Measurements from ENCODE around the gene DIAPH2. TPM values are rescaled to one million over a fixed set of nuclear protein-coding genes. Genes with fewer than 3 reads are reported as not detected.

Gene DIAPH2
- total RNA-seq, 4 donors from 2014 or later, result 10.3 to 36.6 (median 17.9) TPM

- DNase-seq, result no peak
Observed at GRCh38 chrX:96692890-96693289, 8.2 kb downstream of the DIAPH2 start.

DNA sequence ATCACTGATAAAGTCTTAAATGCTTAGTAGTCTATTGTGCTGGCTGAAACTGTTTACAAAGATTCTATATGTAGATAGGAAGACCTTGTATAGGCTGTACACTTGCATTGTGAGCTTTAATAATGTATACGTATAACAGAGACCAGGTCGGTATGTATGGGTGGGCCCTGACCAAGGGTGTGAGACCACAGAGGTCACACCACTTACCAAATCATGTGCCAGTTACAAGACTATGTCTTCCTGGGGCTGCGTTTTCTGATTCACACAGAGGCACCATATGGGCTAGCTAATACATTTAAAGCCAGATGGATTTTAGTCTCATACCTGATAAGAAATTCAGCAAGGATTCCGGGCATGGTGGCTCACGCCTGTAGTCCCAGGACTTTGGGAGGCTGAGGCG lies 8.8 kb downstream of the DIAPH2 start:
- H3K27ac ChIP-seq, result peak overlapping the region in 1 of 4 donors; percentile 52
- H3K4me3 ChIP-seq, result no peak overlapping the region
- WGBS, 2 donors, result 83 to 97% methylated on average over 4 to 6 of the region's 6 CpGs
- intact Hi-C loops (cut with DNase I), result no loop called here
- peaks cover 0 to 51% (median 10%) of the 10 kb centered on the region in 3 donors for H3K4me1 ChIP-seq
- H3K9me3 ChIP-seq, result no peaks in the 10 kb centered on the region
- DNase-seq, result no peak
- H3K36me3 ChIP-seq, result no peaks in the 10 kb centered on the region
- no peaks in the 10 kb centered on the region for H3K27me3 ChIP-seq
- TF ChIP-seq, protein P1, sequence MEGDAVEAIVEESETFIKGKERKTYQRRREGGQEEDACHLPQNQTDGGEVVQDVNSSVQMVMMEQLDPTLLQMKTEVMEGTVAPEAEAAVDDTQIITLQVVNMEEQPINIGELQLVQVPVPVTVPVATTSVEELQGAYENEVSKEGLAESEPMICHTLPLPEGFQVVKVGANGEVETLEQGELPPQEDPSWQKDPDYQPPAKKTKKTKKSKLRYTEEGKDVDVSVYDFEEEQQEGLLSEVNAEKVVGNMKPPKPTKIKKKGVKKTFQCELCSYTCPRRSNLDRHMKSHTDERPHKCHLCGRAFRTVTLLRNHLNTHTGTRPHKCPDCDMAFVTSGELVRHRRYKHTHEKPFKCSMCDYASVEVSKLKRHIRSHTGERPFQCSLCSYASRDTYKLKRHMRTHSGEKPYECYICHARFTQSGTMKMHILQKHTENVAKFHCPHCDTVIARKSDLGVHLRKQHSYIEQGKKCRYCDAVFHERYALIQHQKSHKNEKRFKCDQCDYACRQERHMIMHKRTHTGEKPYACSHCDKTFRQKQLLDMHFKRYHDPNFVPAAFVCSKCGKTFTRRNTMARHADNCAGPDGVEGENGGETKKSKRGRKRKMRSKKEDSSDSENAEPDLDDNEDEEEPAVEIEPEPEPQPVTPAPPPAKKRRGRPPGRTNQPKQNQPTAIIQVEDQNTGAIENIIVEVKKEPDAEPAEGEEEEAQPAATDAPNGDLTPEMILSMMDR (IDR thresholded peaks at IDR 0.05), result no peak

More at GRCh38 chrX:96692890-96693289, 8.2 kb downstream of the DIAPH2 start:
- Histone ChIP-seq H3K36me3 (no peaks in the 10 kb centered on the region), H3K27me3 (no peaks in the 10 kb centered on the region), H3K4me1 (peaks cover 0 to 53% (median 10%) of the 10 kb centered on the region in 3 donors), H3K9me3 (no peaks in the 10 kb centered on the region), H3K4me3 (no peak overlapping the region), H3K27ac (peak overlapping the region in 2 of 4 donors; percentile 34 to 52)
- no peak for TF ChIP-seq POLR2A (IDR thresholded peaks at IDR 0.05)
- TF ChIP-seq, protein P1 (IDR thresholded peaks at IDR 0.05), result no peak
- intact Hi-C loops (cut with DNase I), result no loop called here

DNA sequence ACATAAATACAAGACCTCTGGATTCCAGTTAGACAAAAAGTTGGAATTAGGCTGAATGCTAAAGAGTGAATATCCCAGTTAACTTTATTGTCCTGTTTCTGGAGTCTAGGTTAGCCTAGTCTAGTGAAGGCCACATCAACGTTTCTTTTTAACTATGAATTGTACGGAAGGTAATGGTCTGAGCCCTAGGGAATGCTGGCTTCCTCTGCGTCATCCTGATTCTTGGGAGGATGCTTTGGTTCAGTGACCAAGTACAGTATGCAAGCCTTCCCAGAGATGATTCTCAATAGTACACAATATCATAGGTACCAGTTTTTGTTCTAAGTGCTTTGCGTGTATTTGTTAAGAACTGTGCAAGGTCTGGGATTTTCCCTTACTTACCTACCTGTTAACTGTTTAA lies 11.8 kb downstream of the DIAPH2 start:
- H3K27ac ChIP-seq, result no peak overlapping the region
- H3K36me3 ChIP-seq, result no peaks in the 10 kb centered on the region
- intact Hi-C loops (cut with DNase I), result no loop called here
- no peak overlapping the region for H3K4me3 ChIP-seq
- no peaks in the 10 kb centered on the region for H3K9me3 ChIP-seq
- H3K27me3 ChIP-seq, result no peaks in the 10 kb centered on the region
- no peak for TF ChIP-seq POLR2A (IDR thresholded peaks at IDR 0.05)
- TF ChIP-seq, protein P1 (IDR thresholded peaks at IDR 0.05), result no peak
- no peak for DNase-seq
- H3K4me1 ChIP-seq, result peaks cover 0 to 24% (median 10%) of the 10 kb centered on the region in 3 donors
- WGBS, 2 donors, result 64 to 71% methylated on average over 3 to 4 of the region's 4 CpGs

- H3K27me3 ChIP-seq, result no peaks in the 10 kb centered on the region
- H3K36me3 ChIP-seq, result no peaks in the 10 kb centered on the region
- no peak for DNase-seq
- intact Hi-C loops (cut with DNase I), result no loop called here
- H3K4me1 ChIP-seq, result peaks cover 0 to 15% (median 0%) of the 10 kb centered on the region in 3 donors
- no peak overlapping the region for H3K27ac ChIP-seq
- TF ChIP-seq, protein P1 (IDR thresholded peaks at IDR 0.05), result no peak
- TF ChIP-seq POLR2A (IDR thresholded peaks at IDR 0.05), result no peak
- no peak overlapping the region for H3K4me3 ChIP-seq
- WGBS, 2 donors, result 94 to 100% methylated on average over 1 of the region's 1 CpG
- H3K9me3 ChIP-seq, result no peaks in the 10 kb centered on the region
Observed at GRCh38 chrX:96700625-96701024, 16.0 kb downstream of the DIAPH2 start.

DNA sequence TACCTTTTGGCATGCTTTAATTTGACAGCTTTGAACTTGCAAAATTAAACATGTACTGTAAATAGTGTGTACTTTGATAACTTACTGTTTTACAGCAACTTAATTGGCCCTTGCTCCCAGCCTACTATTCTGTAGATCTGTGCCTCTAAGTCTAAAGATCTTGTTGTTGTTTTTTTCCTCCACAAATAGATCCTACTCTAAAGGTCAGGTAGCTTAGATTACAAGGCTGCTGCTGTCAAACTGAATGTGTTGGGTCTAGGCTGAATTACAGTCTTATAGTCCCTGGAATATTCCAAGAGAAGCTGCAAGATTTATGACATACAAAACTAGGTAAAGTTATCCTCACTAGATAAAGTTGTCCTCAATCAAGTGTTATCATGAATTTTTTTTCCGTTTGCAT lies 18.7 kb downstream of the DIAPH2 start:
- Histone ChIP-seq H3K4me1 (peaks cover 0 to 15% (median 0%) of the 10 kb centered on the region in 3 donors), H3K36me3 (no peaks in the 10 kb centered on the region), H3K27ac (no peak overlapping the region), H3K4me3 (no peak overlapping the region), H3K9me3 (no peaks in the 10 kb centered on the region), H3K27me3 (no peaks in the 10 kb centered on the region)
- 76 to 85% methylated on average over 1 of the region's 1 CpG for WGBS, 2 donors
- no peak for TF ChIP-seq POLR2A (IDR thresholded peaks at IDR 0.05)
- TF ChIP-seq, protein P1 (IDR thresholded peaks at IDR 0.05), result no peak
- intact Hi-C loops (cut with DNase I), result no loop called here
- no peak for DNase-seq

Measured in esophagus squamous epithelium (tissue), 5 donors.